H1 (cell line): ENCODE measurements around the gene JTB.

Source experiments
- BCL11A ChIP-seq, 2 experiments: IDR thresholded peaks; one replicate each; pipeline ENCODE4 v1.6.1; 2011; ENCODE audit warnings: low read depth in 2 of 2, low read length in 2 of 2, mild to moderate bottlenecking in 2 of 2
- CTCF ChIP-seq, 3 experiments: IDR thresholded peaks; 1 replicate in 2 of 3; 2 replicates in 1 of 3; pipeline versions ENCODE4 v1.5.1 to v1.6.1; 2011; ENCODE audit warnings: low read length in 3 of 3, mild to moderate bottlenecking in 3 of 3, inconsistent platforms in 2 of 3, low read depth in 1 of 3, moderate library complexity in 1 of 3; ENCODE audit not compliant: insufficient read depth in 1 of 3; ENCODE audit errors: control extremely low read depth in 1 of 3
- EP300 ChIP-seq, 2 experiments: IDR thresholded peaks; 1 replicate in 1 of 2; 2 replicates in 1 of 2; pipeline ENCODE4 v1.6.1; 2011 to 2012; ENCODE audit warnings: low read depth in 2 of 2, low read length in 2 of 2, mild to moderate bottlenecking in 2 of 2, borderline replicate concordance in 1 of 2, inconsistent platforms in 1 of 2, moderate library complexity in 1 of 2
- EZH2 ChIP-seq: fragments of 200-600 bp; sonication (generic); IDR thresholded peaks from 2 replicates; pipeline ENCODE4 v1.7.1; 2012; ENCODE audit warnings: low read depth, mild to moderate bottlenecking, moderate library complexity, low read length, inconsistent platforms; ENCODE audit not compliant: severe bottlenecking
- POLR2A ChIP-seq, 2 experiments: IDR thresholded peaks; 1 replicate in 1 of 2; 2 replicates in 1 of 2; pipeline ENCODE4 v1.6.1; 2011; ENCODE audit warnings: low read depth in 2 of 2, low read length in 2 of 2, mild to moderate bottlenecking in 2 of 2; ENCODE audit errors: control extremely low read depth in 1 of 2
- POLR2AphosphoS5 ChIP-seq: IDR thresholded peaks from 2 replicates; pipeline ENCODE4 v1.6.1; 2011; ENCODE audit warnings: low read depth, low read length
- RAD21 ChIP-seq, 2 experiments: IDR thresholded peaks in 1 of 2; conservative IDR thresholded peaks in 1 of 2; 2 replicates each; pipeline ENCODE4 v1.6.1; 2011; ENCODE audit warnings: low read depth in 2 of 2, low read length in 2 of 2, improper control_type of control experiment in 1 of 2, inconsistent platforms in 1 of 2, mild to moderate bottlenecking in 1 of 2, moderate library complexity in 1 of 2
- RFX5 ChIP-seq: IDR thresholded peaks from 2 replicates; pipeline ENCODE4 v1.6.1; 2011; ENCODE audit warnings: low read depth, low read length, improper control_type of control experiment, borderline replicate concordance
- RNF2 ChIP-seq: fragments of 200-900, 300-1000 bp; sonication (generic); IDR thresholded peaks from 2 replicates; pipeline ENCODE4 v1.7.1; 2016; ENCODE audit warnings: borderline replicate concordance, low read depth, mild to moderate bottlenecking, antibody characterized with exemption, low read length; ENCODE audit not compliant: poor library complexity, severe bottlenecking; ENCODE audit errors: missing control alignments
- SAP30 ChIP-seq: fragments of 300-600 bp; sonication (generic); IDR thresholded peaks from 2 replicates; pipeline ENCODE4 v1.7.1; 2012; ENCODE audit warnings: low read length, moderate library complexity, mild to moderate bottlenecking, inconsistent platforms; ENCODE audit not compliant: insufficient read depth, insufficient replicate concordance
- SIN3A ChIP-seq, 2 experiments: IDR thresholded peaks in 1 of 2; conservative IDR thresholded peaks in 1 of 2; 2 replicates each; pipeline ENCODE4 v1.6.1; 2011 to 2012; ENCODE audit warnings: low read length in 2 of 2, improper control_type of control experiment in 1 of 2, low read depth in 1 of 2, mild to moderate bottlenecking in 1 of 2
- TAF1 ChIP-seq: IDR thresholded peaks from 2 replicates; pipeline ENCODE4 v1.6.1; 2011; ENCODE audit warnings: mild to moderate bottlenecking, low read depth, low read length
- TBP ChIP-seq: IDR thresholded peaks from 2 replicates; pipeline ENCODE4 v1.6.1; 2011; ENCODE audit warnings: low read depth, low read length, improper control_type of control experiment

DNA sequence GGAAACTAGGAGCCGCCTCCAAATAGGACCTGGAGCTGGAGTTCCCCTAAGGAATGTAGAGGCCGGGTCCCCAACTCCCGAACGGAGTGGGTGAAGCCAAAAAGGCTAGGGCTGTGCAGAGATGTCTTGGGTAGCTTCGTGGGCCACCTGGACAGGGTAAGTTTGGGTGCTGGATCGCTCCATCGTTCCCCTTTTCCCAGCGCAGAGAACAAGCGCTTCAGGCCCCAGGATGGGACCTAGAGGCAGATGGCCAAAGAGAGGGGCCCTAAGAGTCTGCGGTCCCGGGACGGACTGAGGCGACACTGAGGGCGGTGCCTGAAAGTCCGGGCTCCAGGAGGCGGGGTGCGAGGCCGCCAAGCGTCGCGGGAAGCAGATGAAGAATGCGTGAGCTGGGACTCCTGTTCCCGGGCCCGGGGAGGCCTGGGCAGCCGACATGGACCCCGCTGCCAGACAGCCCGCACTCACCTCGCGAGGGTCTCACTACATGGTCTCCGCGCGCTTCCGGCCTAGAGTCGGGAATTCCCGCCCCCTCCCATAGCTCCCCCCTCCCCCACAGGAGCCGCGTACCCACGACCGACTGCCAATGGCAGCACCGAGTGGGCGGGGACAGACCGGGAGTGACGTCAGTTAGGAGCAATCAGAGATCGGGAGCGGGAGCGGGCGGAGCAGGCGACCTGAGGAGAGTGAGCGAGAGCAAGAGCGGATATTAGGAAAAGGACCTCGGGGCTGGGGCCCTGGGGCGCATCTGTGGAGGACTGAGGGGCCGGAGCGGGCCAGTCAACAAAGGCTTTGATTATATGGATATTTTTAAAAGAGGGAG lies 14.2 kb downstream of the JTB start, which contains the start of gene SLC39A1:
- TF ChIP-seq POLR2A (IDR thresholded peaks at IDR 0.05; ENCODE audit: control extremely low read depth in 1 of 2, low read depth in 2 of 2, low read length in 2 of 2) (peak; percentile 75 to 88; a peak in 2 of 3 replicates), SAP30 (no peak), RNF2 (no peak), CTCF (IDR thresholded peaks at IDR 0.05; ENCODE audit: control extremely low read depth in 1 of 3, insufficient read depth in 1 of 3, low read depth in 1 of 3, low read length in 3 of 3) (no peak), TBP (peak; percentile 62), TAF1 (peak; percentile 79; the same call in 1 of the 2 replicates), SIN3A (conservative IDR thresholded peaks at IDR 0.05 in 1 of 2, IDR thresholded peaks at IDR 0.05 in 1 of 2; ENCODE audit: low read depth in 1 of 2, low read length in 2 of 2) (0 out of 4 replicates have a peak, but pooled peaks of 1 of the 2 experiments have one; percentile 24), POLR2AphosphoS5 (peak; percentile 65; the same call in 1 of the 2 replicates), BCL11A (IDR thresholded peaks at IDR 0.05; ENCODE audit: low read depth in 2 of 2, low read length in 2 of 2) (no peak), RFX5 (no peak), RAD21 (IDR thresholded peaks at IDR 0.05 in 1 of 2, conservative IDR thresholded peaks at IDR 0.05 in 1 of 2; ENCODE audit: low read depth in 2 of 2, low read length in 2 of 2) (no peak), EZH2 (no peak), EP300 (IDR thresholded peaks at IDR 0.05; ENCODE audit: borderline replicate concordance in 1 of 2, low read depth in 2 of 2, low read length in 2 of 2) (no peak)
